PC-3 (cell line): ENCODE measurements around the gene CPLX1. TPM values are rescaled to one million over a fixed set of nuclear protein-coding genes. Genes with fewer than 3 reads are reported as not detected.
"Not testable (repeated sequence)": the region's sequence is repeated elsewhere in the genome, so short reads cannot be mapped to it uniquely, and the experiment has no call there.

ENCODE experiments used
- ATAC-seq: fragments of 200-7000 bp; cut with Tn5 transposase; 2 replicates; pipeline ENCODE4 v1.9.1; 2020; ENCODE audit warnings: mild to moderate bottlenecking, moderate library complexity
- BruUV-seq: library from RNA; stranded (reverse); fragments of 400-500 nt; replicated peaks from 2 replicates; lab custom pipeline; 2021; lab: Mats Ljungman, UMichigan
- CTCF ChIA-PET: fragments of 300-600 bp; sonication (Branson Sonifier 250); formaldehyde crosslinking; loops from one replicate; lab custom pipeline; 2022; ENCODE audit warnings: antibody characterized with exemption; lab: Charles Lee
- POLR2A ChIA-PET: fragments of 300-600 bp; sonication (Branson Sonifier 250); formaldehyde crosslinking; loops from one replicate; lab custom pipeline; 2022; ENCODE audit warnings: antibody characterized with exemption; ENCODE audit not compliant: unreplicated experiment; lab: Charles Lee
- DNase-seq: peaks from one replicate; pipeline ENCODE4 v3.0.0-alpha.2; 2015
- H2AFZ ChIP-seq: fragments of 300-600 bp; sonication (generic); 2 replicates; pipeline ENCODE4 v1.6.0; 2016; ENCODE audit warnings: antibody characterized with exemption, low read length
- H3F3A ChIP-seq: fragments of 300-600 bp; sonication (generic); one replicate; pipeline ENCODE4 v1.6.0; 2017; ENCODE audit warnings: antibody characterized with exemption, low read length, control low read depth, mild to moderate bottlenecking; ENCODE audit not compliant: unreplicated experiment
- H3K27ac ChIP-seq: fragments of 300-600 bp; sonication (generic); 2 replicates; pipeline ENCODE4 v1.5.1; 2016; ENCODE audit warnings: mild to moderate bottlenecking, low read length
- H3K27me3 ChIP-seq: fragments of 300-600 bp; sonication (generic); 2 replicates; pipeline ENCODE4 v1.6.1; 2016; ENCODE audit warnings: low read length, mixed read lengths
- H3K36me3 ChIP-seq: fragments of 300-600 bp; sonication (generic); 2 replicates; pipeline ENCODE4 v1.6.1; 2016; ENCODE audit warnings: low read depth, mixed run types, low read length, mixed read lengths
- H3K4me1 ChIP-seq: fragments of 300-600 bp; sonication (generic); 2 replicates; pipeline ENCODE4 v1.5.1; 2016; ENCODE audit warnings: low read length; ENCODE audit not compliant: insufficient read depth
- H3K4me2 ChIP-seq: fragments of 300-600 bp; sonication (generic); 2 replicates; pipeline ENCODE4 v1.6.0; 2016; ENCODE audit warnings: low read length
- H3K4me3 ChIP-seq: fragments of 300-600 bp; sonication (generic); 2 replicates; pipeline ENCODE4 v1.5.1; 2016; ENCODE audit warnings: mild to moderate bottlenecking, low read length, mixed read lengths
- H3K79me2 ChIP-seq: fragments of 300-600 bp; sonication (generic); 2 replicates; pipeline ENCODE4 v1.6.1; 2017; ENCODE audit warnings: low read length, mixed read lengths
- H3K9ac ChIP-seq: fragments of 300-600 bp; sonication (generic); 2 replicates; pipeline ENCODE4 v1.6.0; 2016; ENCODE audit warnings: mild to moderate bottlenecking, low read length
- H3K9me2 ChIP-seq: fragments of 300-600 bp; sonication (generic); replicated peaks from 2 replicates; pipeline ENCODE4 v1.6.1; 2016; ENCODE audit warnings: mixed run types, low read length, mixed read lengths
- H3K9me3 ChIP-seq: fragments of 300-600 bp; sonication (generic); 2 replicates; pipeline ENCODE4 v1.6.1; 2016; ENCODE audit warnings: low read length, mixed read lengths
- H4K20me1 ChIP-seq: fragments of 300-600 bp; sonication (generic); 2 replicates; pipeline ENCODE4 v1.6.1; 2016; ENCODE audit warnings: low read length, mixed read lengths
- EZH2 ChIP-seq: fragments of 300-600 bp; sonication (generic); IDR thresholded peaks from one replicate; pipeline ENCODE4 v1.6.1; 2017; ENCODE audit warnings: antibody characterized with exemption, mild to moderate bottlenecking, low read length; ENCODE audit not compliant: unreplicated experiment
- EZH2phosphoT487 ChIP-seq: fragments of 300-600 bp; sonication (generic); IDR thresholded peaks from 2 replicates; pipeline ENCODE4 v1.6.1; 2018; ENCODE audit warnings: mild to moderate bottlenecking, antibody characterized with exemption, low read length, borderline replicate concordance
- intact Hi-C: fragments of 100-400 bp; cut with micrococcal nuclease; formaldehyde crosslinking; loops from 2 replicates; pipeline ENCODE4 v1.9.0; 2023
- total RNA-seq: library from RNA; depleted of rRNA; stranded (reverse); fragments of >200 nt; gene quantifications from 2 replicates; pipeline ENCODE4 v1.2.3, GENCODE V29; 2014
- TF ChIP-seq, protein P1 (sequence below): fragments of 300-600 bp; sonication (generic); conservative IDR thresholded peaks from 2 replicates; pipeline ENCODE4 v1.5.1; 2017; ENCODE audit warnings: antibody characterized with exemption, low read depth, mild to moderate bottlenecking, low read length

Gene CPLX1
- total RNA-seq, 1 experiment from 2014 or later = 0.87 TPM

DNA sequence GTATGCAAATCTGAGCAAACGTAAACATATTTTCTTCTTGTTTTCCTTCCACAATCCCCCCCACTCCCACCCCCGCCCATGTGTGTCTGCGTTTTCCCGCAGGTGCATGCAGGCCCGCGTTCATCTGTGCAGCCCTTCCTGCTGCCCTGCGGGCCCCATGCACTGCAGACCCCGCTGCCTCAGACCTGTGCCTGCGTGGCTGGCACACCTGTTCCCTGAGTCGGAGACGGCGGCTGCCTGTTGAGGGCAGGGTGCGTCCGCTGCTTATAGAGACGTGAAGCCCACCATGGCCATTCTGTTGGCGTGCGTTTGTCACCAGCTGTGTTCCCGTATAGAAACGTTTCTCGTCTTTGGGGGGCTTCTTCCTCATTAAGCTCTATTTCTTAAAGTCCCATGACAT, 68.8 kb downstream of the CPLX1 start:
- Histone ChIP-seq H3K27me3 (no peaks in the 10 kb centered on the region), H3K9me3 (no peaks in the 10 kb centered on the region), H3K4me3 (no peak overlapping the region), H2AFZ (no peak overlapping the region), H3K4me2 (no peak overlapping the region), H3K9me2 (no peaks in the 10 kb centered on the region), H3K9ac (no peak overlapping the region), H4K20me1 (no peaks in the 10 kb centered on the region), H3K79me2 (no peaks in the 10 kb centered on the region), H3K4me1 (no peaks in the 10 kb centered on the region), H3F3A (no peaks in the 10 kb centered on the region), H3K36me3 (no peaks in the 10 kb centered on the region), H3K27ac (no peak overlapping the region)
- ATAC-seq = no peak
- intact Hi-C loops = no loop called here
- TF ChIP-seq EZH2phosphoT487 (no peak), EZH2 (no peak)
- TF ChIP-seq, protein P1, sequence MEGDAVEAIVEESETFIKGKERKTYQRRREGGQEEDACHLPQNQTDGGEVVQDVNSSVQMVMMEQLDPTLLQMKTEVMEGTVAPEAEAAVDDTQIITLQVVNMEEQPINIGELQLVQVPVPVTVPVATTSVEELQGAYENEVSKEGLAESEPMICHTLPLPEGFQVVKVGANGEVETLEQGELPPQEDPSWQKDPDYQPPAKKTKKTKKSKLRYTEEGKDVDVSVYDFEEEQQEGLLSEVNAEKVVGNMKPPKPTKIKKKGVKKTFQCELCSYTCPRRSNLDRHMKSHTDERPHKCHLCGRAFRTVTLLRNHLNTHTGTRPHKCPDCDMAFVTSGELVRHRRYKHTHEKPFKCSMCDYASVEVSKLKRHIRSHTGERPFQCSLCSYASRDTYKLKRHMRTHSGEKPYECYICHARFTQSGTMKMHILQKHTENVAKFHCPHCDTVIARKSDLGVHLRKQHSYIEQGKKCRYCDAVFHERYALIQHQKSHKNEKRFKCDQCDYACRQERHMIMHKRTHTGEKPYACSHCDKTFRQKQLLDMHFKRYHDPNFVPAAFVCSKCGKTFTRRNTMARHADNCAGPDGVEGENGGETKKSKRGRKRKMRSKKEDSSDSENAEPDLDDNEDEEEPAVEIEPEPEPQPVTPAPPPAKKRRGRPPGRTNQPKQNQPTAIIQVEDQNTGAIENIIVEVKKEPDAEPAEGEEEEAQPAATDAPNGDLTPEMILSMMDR = no peak
- DNase-seq = no peak
- ChIA-PET POLR2A (no interaction called here), CTCF (no interaction called here)
- BruUV-seq = no TSS peak

DNA sequence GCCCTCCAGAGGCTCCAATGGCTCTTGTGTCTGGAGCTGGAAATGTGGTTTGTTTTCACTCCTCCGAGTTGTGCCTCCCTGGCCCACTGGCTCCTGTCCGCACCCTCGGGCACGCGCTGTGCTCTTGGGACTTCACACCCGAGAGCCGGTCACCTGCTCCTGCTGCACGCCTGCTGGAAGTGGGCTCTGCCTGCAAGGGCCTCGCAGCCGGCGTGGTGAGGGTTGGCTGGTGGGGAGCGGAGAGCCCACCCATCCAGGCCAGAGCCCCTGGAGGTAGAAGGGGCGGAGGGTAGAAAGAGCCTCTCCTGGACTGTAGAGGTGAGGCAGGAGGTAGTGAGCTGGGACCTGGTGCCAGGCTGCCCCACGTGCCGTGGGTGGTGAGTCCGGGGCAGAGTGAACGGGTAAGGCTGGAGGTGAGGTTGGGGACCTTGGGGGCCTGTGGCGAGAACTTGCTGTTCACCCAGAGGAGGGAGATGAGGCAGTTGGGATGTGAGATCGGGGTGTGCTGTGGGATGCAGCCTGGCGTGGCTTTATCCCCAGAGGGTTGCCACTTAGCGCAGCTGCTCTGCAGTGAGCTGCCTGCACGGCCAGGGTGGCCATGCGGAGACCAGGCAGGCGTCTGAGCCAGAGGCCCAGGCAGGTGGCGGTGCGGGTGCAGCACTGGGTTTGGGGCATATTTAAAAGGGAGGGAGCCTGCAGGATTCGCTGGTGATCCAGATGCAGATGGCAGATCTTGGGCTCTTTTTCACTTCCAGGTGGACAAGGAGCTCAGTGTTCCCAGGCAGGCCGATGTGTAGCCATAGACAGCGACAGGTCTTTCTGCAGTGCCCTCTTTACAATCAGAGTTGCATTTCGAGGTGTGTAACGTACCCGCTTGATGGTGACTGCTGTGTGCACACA, 71.5 kb downstream of the CPLX1 start:
- no TSS peak for BruUV-seq
- no peak overlapping the region for H3K9ac ChIP-seq
- intact Hi-C loops = no loop called here
- no peaks in the 10 kb centered on the region for H3K9me3 ChIP-seq
- H3K4me2 ChIP-seq = no peak overlapping the region
- TF ChIP-seq EZH2phosphoT487 (no peak), EZH2 (no peak)
- TF ChIP-seq, protein P1 = no peak
- H3K36me3 ChIP-seq = no peaks in the 10 kb centered on the region; the same call in 1 of the 2 replicates
- no peak for DNase-seq
- no peaks in the 10 kb centered on the region for H3K9me2 ChIP-seq
- no peaks in the 10 kb centered on the region for H3K4me1 ChIP-seq
- no peaks in the 10 kb centered on the region for H3F3A ChIP-seq
- ChIA-PET POLR2A (no interaction called here), CTCF (no interaction called here)
- H2AFZ ChIP-seq = no peak overlapping the region
- no peak overlapping the region for H3K27ac ChIP-seq
- no peaks in the 10 kb centered on the region for H3K27me3 ChIP-seq
- no peaks in the 10 kb centered on the region for H3K79me2 ChIP-seq
- ATAC-seq = no peak
- no peaks in the 10 kb centered on the region for H4K20me1 ChIP-seq
- no peak overlapping the region for H3K4me3 ChIP-seq

DNA sequence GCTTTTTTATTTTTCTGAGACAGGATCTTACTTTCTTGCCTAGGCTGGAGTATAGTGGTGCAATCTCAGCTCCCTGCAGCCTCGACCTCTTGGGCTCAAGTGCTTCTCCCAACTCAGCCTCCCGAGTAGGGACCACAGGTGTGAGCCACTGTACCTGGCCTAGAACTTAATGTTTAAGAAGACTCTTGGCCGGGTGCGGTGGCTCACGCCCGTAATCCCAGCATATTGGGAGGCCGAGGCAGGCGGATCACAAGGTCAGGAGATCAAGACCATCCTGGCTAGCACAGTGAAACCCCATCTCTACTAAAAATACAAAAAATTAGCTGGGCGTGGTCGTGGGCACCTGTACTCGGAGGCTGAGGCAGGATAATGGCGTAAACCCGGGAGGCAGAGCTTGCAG, 72.7 kb downstream of the CPLX1 start:
- ATAC-seq, CTCF ChIA-PET, H3F3A ChIP-seq, H3K9me2 ChIP-seq, DNase-seq, POLR2A ChIA-PET, H3K9ac ChIP-seq, H3K9me3 ChIP-seq, H3K4me1 ChIP-seq, H3K27ac ChIP-seq, H3K27me3 ChIP-seq, H2AFZ ChIP-seq, intact Hi-C loops, H3K79me2 ChIP-seq, H3K36me3 ChIP-seq, BruUV-seq, H3K4me3 ChIP-seq, H3K4me2 ChIP-seq, H4K20me1 ChIP-seq: not testable (repeated sequence)
